Heart left ventricle (tissue), 16 donors: ENCODE measurements around the gene COQ3. TPM values are rescaled to one million over a fixed set of nuclear protein-coding genes. Genes with fewer than 3 reads are reported as not detected.

ENCODE experiments used
- ATAC-seq, 4 donors: fragments of 200-7000 bp; cut with Tn5 transposase; one replicate each; pipeline ENCODE4 v1.9.1; 2020 to 2022; ENCODE audit warnings: moderate library complexity in 4 of 4, mild to moderate bottlenecking in 3 of 4, moderate number of reproducible peaks in 1 of 4
- DNase-seq, 5 donors: peaks; one replicate each; pipeline ENCODE4 v3.0.0-alpha.2; 2020
- H3K27ac ChIP-seq, 12 donors: fragments of 200-600 bp; sonication (generic) in 4 of 12; one replicate each; pipeline versions ENCODE4 v1.5.0 to v1.8.0; 2016 to 2022; ENCODE audit warnings: mild to moderate bottlenecking in 2 of 12
- H3K27me3 ChIP-seq, 9 donors: fragments of 200-600 bp; sonication (generic) in 2 of 9; one replicate each; pipeline versions ENCODE4 v1.5.1 to v1.8.0; 2016 to 2022; ENCODE audit warnings: mild to moderate bottlenecking in 3 of 9
- H3K36me3 ChIP-seq, 9 donors: fragments of 200-600 bp; sonication (generic) in 2 of 9; one replicate each; pipeline versions ENCODE4 v1.5.0 to v1.8.0; 2018 to 2022; ENCODE audit warnings: mild to moderate bottlenecking in 2 of 9
- H3K4me1 ChIP-seq, 12 donors: fragments of 200-600 bp; sonication (generic) in 4 of 12; one replicate each; pipeline versions ENCODE4 v1.5.0 to v1.8.0; 2016 to 2022; ENCODE audit warnings: mild to moderate bottlenecking in 3 of 12
- H3K4me3 ChIP-seq, 12 donors: fragments of 200-600 bp; sonication (generic) in 4 of 12; one replicate each; pipeline versions ENCODE4 v1.5.0 to v1.8.0; 2017 to 2022; ENCODE audit warnings: mild to moderate bottlenecking in 9 of 12, moderate library complexity in 4 of 12
- H3K9me3 ChIP-seq, 12 donors: fragments of 200-600 bp; sonication (generic) in 4 of 12; one replicate each; pipeline versions ENCODE4 v1.5.0 to v1.8.0; 2016 to 2022; ENCODE audit warnings: mild to moderate bottlenecking in 1 of 12
- CTCF ChIP-seq, 12 donors: fragments of 200-600 bp; sonication (generic) in 4 of 12; IDR thresholded peaks; one replicate each; pipeline versions ENCODE4 v1.5.0 to v1.8.0; 2018 to 2022; ENCODE audit warnings: antibody characterized with exemption in 12 of 12, mild to moderate bottlenecking in 5 of 12
- POLR2A ChIP-seq, 2 donors: fragments of 450-650 bp; IDR thresholded peaks; one replicate each; pipeline ENCODE4 v1.6.1; 2017; ENCODE audit warnings: antibody characterized with exemption in 2 of 2, mild to moderate bottlenecking in 2 of 2, moderate library complexity in 2 of 2
- WGBS, 4 donors: extraction: QIAGEN DNeasy Blood & Tissue Kit in 2 of 4; methylation state at CpG; one replicate each; pipeline versions ENCODE4 v1.1.5 to v1.1.7; 2013 to 2018; 5-methylcytosine and 5-hydroxymethylcytosine counted together
- intact Hi-C, 10 donors: fragments of 100-400 bp; cut with DNase I; formaldehyde crosslinking; loops; one replicate each; pipeline versions ENCODE4 v1.11.1 to v1.14.2; 2022
- polyA plus RNA-seq, 2 donors: library from polyadenylated mRNA; stranded (reverse); fragments of 200-250 nt; gene quantifications; one replicate each; pipeline ENCODE4 v1.2.3, GENCODE V29; 2013
- total RNA-seq, 9 donors: library from RNA; depleted of rRNA in 2 of 9; stranded (reverse); fragments of >200 nt in 2 of 9; fragmentation: NEBNext Ultra II Directional in 3 of 9; extraction: Animal tissue kit (Norgen Biotek cat#: 25700) in 3 of 9; gene quantifications; one replicate each; pipeline versions ENCODE4 v1.1.0 to v1.2.4, GENCODE V29; 2016 to 2023
- donor health status: ischemic (EF 13 %, LVEDD 7.1; RV severe dilation, severe dysfunction).
- donor health status: healthy with polysubstance abuse.
- donor health status: DM: no; HTN: yes; CAD: no.
- donor health status: DM: no; HTN: no; CAD: no.
- donor health status: ischemic (EF 25% LVEDD 6.9; RV normal size, moderate dysfunction).
- donor health status: ischemic (EF 25% LVEDD 5.7; RV mildly dilated, moderate dysfunction).
- donor health status: healthy.
- donor health status: DM: yes; HTN: yes; CAD: no.
- donor health status: ischemic (EF 35%, LVEDD 5.7; RV mildly dilated, moderate dysfunction).
- donor health status: nonischemic (EF 11% LVEDD 7.7; RV severe dilation, severe dysfunction).
- donor health status: DM: yes; HTN: yes; CAD: no.
- donor health status: PGD.
- donor health status: ischemic (EF 29% LVEDD 5.4; RV normal size, mild dysfunction).
- donor health status: nonischemic (EF 23%, LVEDD 6.1; RV moderate dilation, normal function).

The COQ3 gene
- total and polyA plus RNA-seq, 11 donors: 9.5 to 39.1 (median 29.8) TPM

- peaks cover 9 to 66% (median 58%) of the 10 kb centered on the region in 12 donors for H3K4me1 ChIP-seq
- ATAC-seq (peak; percentile 94 to 96 (median 96)), DNase-seq (peak; percentile 83 to 93 (median 90))
- WGBS, 4 donors: 0% methylated on average over 47 to 53 of the region's 53 CpGs
- peak within 1 kb of the TSS; percentile 91 to 100 (median 96) for H3K27ac ChIP-seq
- intact Hi-C loops: loop anchor here in 6 of 10 donors (2.0 to 10.0 kb wide), 6 partner anchors 30 to 142 kb away; partner anchors contain the start of genes CCNC (in 2 of the 6), COQ3 (in 2 of the 6) and USP45 (in 2 of the 6)
- H3K36me3 ChIP-seq: peaks cover 0 to 14% (median 4%) of the 10 kb centered on the region in 9 donors
- H3K9me3 ChIP-seq: no peaks in the 10 kb centered on the region
- no peak for TF ChIP-seq CTCF (IDR thresholded peaks at IDR 0.05)
- peak in 1 of 2 donors; percentile 10 for TF ChIP-seq POLR2A (IDR thresholded peaks at IDR 0.05)
- no peaks in the 10 kb centered on the region for H3K27me3 ChIP-seq
- H3K4me3 ChIP-seq: peak within 1 kb of the TSS; percentile 67 to 99 (median 79)
Observed at GRCh38 chr6:99424761-99425646, 31.0 kb upstream of the COQ3 start, which contains the start of gene PNISR. PNISR (minus strand) TSS chr6:99425308; CDS start chr6:99414659, 10,649 bp downstream.

- TF ChIP-seq POLR2A (IDR thresholded peaks at IDR 0.05) (no peak), CTCF (IDR thresholded peaks at IDR 0.05) (no peak)
- no peaks in the 10 kb centered on the region for H3K9me3 ChIP-seq
- no peak for ATAC-seq
- no peak for DNase-seq
- H3K4me3 ChIP-seq: peak overlapping the region; percentile 67 to 99 (median 79)
- peaks cover 0 to 14% (median 4%) of the 10 kb centered on the region in 9 donors for H3K36me3 ChIP-seq
- intact Hi-C loops: loop anchor here in 4 of 10 donors (2.0 to 10.0 kb wide), 4 partner anchors 29 to 141 kb away; partner anchors contain the start of genes USP45 (in 2 of the 4), CCNC (in 1 of the 4) and COQ3 (in 1 of the 4)
- no peaks in the 10 kb centered on the region for H3K27me3 ChIP-seq
- H3K27ac ChIP-seq: peak overlapping the region in 8 of 12 donors; percentile 91 to 100 (median 98)
- H3K4me1 ChIP-seq: peaks cover 9 to 74% (median 62%) of the 10 kb centered on the region in 12 donors
- 34 to 50% (median 40%) methylated on average over 5 of the region's 5 CpGs for WGBS, 4 donors
Observed at GRCh38 chr6:99424022-99424421, 30.0 kb upstream of the COQ3 start.

GRCh38 chr6:99422912-99423311, 28.9 kb upstream of the COQ3 start:
- 76 to 87% (median 80%) methylated on average over 6 of the region's 6 CpGs for WGBS, 4 donors
- ATAC-seq (no peak), DNase-seq (no peak)
- peaks cover 9 to 79% (median 68%) of the 10 kb centered on the region in 12 donors for H3K4me1 ChIP-seq
- peaks cover 0 to 14% (median 3%) of the 10 kb centered on the region in 9 donors for H3K36me3 ChIP-seq
- TF ChIP-seq CTCF (IDR thresholded peaks at IDR 0.05) (no peak), POLR2A (IDR thresholded peaks at IDR 0.05) (no peak)
- peak overlapping the region in 1 of 12 donors; percentile 99 for H3K27ac ChIP-seq
- H3K27me3 ChIP-seq: no peaks in the 10 kb centered on the region
- no peaks in the 10 kb centered on the region for H3K9me3 ChIP-seq
- intact Hi-C loops: loop anchor here in 5 of 10 donors (2.0 to 10.0 kb wide), 4 partner anchors 26 to 142 kb away; partner anchors contain the start of genes USP45 (in 2 of the 5) and CCNC (in 1 of the 5)
- H3K4me3 ChIP-seq: peak overlapping the region in 7 of 12 donors; percentile 67 to 99 (median 73)
